GM23338 (cell line): ENCODE results near the gene FAM219A.

Source experiments
- CREB1 ChIP-seq: fragments of 250-450 bp; sonication (Bioruptor Pico); IDR thresholded peaks from 2 replicates; pipeline ENCODE4 v1.5.0; 2020; ENCODE audit warnings: low read depth, mild to moderate bottlenecking, moderate library complexity
- EZH2 ChIP-seq: fragments of 200-600 bp; sonication (generic); IDR thresholded peaks from one replicate; pipeline ENCODE4 v1.8.0; 2017; ENCODE audit warnings: antibody characterized with exemption, mild to moderate bottlenecking, low read depth; ENCODE audit not compliant: unreplicated experiment
- EZH2phosphoT487 ChIP-seq: fragments of 200-600 bp; sonication (generic); IDR thresholded peaks from one replicate; pipeline ENCODE4 v1.8.1; 2018; ENCODE audit warnings: antibody characterized with exemption; ENCODE audit not compliant: unreplicated experiment
- JUNB ChIP-seq: IDR thresholded peaks from one replicate; pipeline ENCODE4 v1.6.1; 2016; ENCODE audit warnings: antibody characterized with exemption; ENCODE audit not compliant: unreplicated experiment
- NANOG ChIP-seq: IDR thresholded peaks from 2 replicates; pipeline ENCODE4 v1.6.1; 2016; ENCODE audit warnings: antibody characterized with exemption, borderline replicate concordance
- POLR2AphosphoS5 ChIP-seq: IDR thresholded peaks from 2 replicates; pipeline ENCODE4 v1.6.1; 2016; ENCODE audit warnings: antibody characterized with exemption, low read depth
- STAT1 ChIP-seq: IDR thresholded peaks from one replicate; pipeline ENCODE4 v1.6.1; 2016; ENCODE audit warnings: antibody characterized with exemption; ENCODE audit not compliant: unreplicated experiment
- ZNF114 ChIP-seq: fragments of 250-450 bp; sonication (Bioruptor Pico); IDR thresholded peaks from 2 replicates; pipeline ENCODE4 v1.5.0; 2020; ENCODE audit warnings: mild to moderate bottlenecking, moderate library complexity
- TF ChIP-seq, protein P1 (sequence below), 2 experiments: fragments of 200-600 bp in 1 of 2; sonication (generic) in 1 of 2; conservative IDR thresholded peaks; 2 replicates each; pipeline versions ENCODE4 v1.5.1 to v1.6.1; 2016 to 2017; ENCODE audit warnings: antibody characterized with exemption in 2 of 2, low read depth in 2 of 2, mild to moderate bottlenecking in 2 of 2, moderate library complexity in 1 of 2
- TF ChIP-seq, protein P2 (sequence below): IDR thresholded peaks from one replicate; pipeline ENCODE4 v1.6.1; 2018; ENCODE audit warnings: antibody characterized with exemption; ENCODE audit not compliant: unreplicated experiment
- TF ChIP-seq, protein P3 (sequence below): IDR thresholded peaks from 2 replicates; pipeline ENCODE4 v1.6.1; 2016; ENCODE audit warnings: antibody characterized with exemption

DNA sequence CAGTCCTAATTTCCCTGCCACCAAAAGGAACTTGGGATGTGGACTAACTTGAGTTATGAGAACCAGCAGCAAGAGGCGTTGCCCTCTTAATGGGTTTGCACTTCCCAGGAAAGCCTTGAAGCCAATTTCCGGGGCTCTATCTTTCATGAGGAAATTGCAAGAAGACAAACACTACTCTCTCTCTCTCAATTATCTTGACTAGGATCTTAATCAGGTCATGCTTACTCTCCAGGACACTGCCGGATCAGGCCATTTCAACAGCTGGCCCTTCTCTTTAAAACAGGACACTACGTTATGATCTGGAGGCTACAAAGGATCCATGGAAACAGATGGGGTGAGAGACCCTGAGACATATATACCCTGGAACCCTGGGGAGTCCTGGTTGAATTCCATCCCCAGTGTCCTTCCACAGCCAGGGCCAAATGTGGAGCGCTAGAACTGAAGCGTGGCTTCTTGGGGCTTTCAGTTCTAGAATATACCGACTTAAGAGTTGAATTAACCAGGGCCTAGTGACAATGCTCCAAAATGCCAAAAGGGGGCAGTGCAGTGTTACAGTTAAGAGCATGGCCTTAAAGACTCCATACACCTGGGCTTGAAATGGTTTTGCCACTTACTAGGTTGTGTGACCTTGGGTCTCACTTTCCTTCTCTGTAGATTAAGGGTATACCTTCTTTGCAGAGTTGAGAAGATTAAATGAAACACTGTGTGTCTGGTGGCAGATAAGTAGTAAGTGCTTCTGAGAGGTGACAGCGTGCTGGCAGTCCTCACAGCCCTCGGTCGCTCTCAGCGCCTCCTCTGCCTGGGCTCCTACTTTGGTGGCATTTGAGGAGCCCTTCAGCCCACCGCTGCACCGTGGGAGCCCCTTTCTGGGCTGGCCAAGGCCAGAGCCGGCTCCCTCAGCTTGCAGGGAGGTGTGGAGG lies 21.1 kb downstream of the FAM219A start:
- TF ChIP-seq, protein P1, sequence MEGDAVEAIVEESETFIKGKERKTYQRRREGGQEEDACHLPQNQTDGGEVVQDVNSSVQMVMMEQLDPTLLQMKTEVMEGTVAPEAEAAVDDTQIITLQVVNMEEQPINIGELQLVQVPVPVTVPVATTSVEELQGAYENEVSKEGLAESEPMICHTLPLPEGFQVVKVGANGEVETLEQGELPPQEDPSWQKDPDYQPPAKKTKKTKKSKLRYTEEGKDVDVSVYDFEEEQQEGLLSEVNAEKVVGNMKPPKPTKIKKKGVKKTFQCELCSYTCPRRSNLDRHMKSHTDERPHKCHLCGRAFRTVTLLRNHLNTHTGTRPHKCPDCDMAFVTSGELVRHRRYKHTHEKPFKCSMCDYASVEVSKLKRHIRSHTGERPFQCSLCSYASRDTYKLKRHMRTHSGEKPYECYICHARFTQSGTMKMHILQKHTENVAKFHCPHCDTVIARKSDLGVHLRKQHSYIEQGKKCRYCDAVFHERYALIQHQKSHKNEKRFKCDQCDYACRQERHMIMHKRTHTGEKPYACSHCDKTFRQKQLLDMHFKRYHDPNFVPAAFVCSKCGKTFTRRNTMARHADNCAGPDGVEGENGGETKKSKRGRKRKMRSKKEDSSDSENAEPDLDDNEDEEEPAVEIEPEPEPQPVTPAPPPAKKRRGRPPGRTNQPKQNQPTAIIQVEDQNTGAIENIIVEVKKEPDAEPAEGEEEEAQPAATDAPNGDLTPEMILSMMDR (conservative IDR thresholded peaks at IDR 0.05; ENCODE audit: low read depth in 2 of 2), result peak; percentile 93 to 94
- TF ChIP-seq EZH2 (no peak), POLR2AphosphoS5 (no peak), JUNB (no peak), ZNF114 (CRISPR knock-in tag) (no peak), EZH2phosphoT487 (no peak), STAT1 (no peak), CREB1 (CRISPR knock-in tag) (no peak), NANOG (no peak)
- TF ChIP-seq, protein P2, sequence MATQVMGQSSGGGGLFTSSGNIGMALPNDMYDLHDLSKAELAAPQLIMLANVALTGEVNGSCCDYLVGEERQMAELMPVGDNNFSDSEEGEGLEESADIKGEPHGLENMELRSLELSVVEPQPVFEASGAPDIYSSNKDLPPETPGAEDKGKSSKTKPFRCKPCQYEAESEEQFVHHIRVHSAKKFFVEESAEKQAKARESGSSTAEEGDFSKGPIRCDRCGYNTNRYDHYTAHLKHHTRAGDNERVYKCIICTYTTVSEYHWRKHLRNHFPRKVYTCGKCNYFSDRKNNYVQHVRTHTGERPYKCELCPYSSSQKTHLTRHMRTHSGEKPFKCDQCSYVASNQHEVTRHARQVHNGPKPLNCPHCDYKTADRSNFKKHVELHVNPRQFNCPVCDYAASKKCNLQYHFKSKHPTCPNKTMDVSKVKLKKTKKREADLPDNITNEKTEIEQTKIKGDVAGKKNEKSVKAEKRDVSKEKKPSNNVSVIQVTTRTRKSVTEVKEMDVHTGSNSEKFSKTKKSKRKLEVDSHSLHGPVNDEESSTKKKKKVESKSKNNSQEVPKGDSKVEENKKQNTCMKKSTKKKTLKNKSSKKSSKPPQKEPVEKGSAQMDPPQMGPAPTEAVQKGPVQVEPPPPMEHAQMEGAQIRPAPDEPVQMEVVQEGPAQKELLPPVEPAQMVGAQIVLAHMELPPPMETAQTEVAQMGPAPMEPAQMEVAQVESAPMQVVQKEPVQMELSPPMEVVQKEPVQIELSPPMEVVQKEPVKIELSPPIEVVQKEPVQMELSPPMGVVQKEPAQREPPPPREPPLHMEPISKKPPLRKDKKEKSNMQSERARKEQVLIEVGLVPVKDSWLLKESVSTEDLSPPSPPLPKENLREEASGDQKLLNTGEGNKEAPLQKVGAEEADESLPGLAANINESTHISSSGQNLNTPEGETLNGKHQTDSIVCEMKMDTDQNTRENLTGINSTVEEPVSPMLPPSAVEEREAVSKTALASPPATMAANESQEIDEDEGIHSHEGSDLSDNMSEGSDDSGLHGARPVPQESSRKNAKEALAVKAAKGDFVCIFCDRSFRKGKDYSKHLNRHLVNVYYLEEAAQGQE, result no peak
- TF ChIP-seq, protein P3, sequence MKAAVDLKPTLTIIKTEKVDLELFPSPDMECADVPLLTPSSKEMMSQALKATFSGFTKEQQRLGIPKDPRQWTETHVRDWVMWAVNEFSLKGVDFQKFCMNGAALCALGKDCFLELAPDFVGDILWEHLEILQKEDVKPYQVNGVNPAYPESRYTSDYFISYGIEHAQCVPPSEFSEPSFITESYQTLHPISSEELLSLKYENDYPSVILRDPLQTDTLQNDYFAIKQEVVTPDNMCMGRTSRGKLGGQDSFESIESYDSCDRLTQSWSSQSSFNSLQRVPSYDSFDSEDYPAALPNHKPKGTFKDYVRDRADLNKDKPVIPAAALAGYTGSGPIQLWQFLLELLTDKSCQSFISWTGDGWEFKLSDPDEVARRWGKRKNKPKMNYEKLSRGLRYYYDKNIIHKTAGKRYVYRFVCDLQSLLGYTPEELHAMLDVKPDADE, result no peak
